IPS-NIHi7 (cell line): ENCODE data around the gene ABCA7.
A peak's percentile ranks its signal among the peaks of the same experiment; 100 is the strongest.
"Not testable (repeated sequence)": the region's sequence is repeated elsewhere in the genome, so short reads cannot be mapped to it uniquely, and the experiment has no call there.

ENCODE experiments used
- DNase-seq: peaks from one replicate; pipeline ENCODE4 v3.0.0; 2012; ENCODE audit warnings: mixed read lengths; ENCODE audit errors: extremely low spot score

ABCA7 gene

GRCh38 chr19:1105008-1105872 lies 65.3 kb downstream of the ABCA7 start:
- peak; percentile 57 for DNase-seq

GRCh38 chr19:1105873-1106840 lies 66.2 kb downstream of the ABCA7 start:
- DNase-seq = no peak

- no peak for DNase-seq
Measured at GRCh38 chr19:1106841-1107660, 67.1 kb downstream of the ABCA7 start.

GRCh38 chr19:1107661-1108261 lies 67.9 kb downstream of the ABCA7 start:
- DNase-seq = no peak

GRCh38 chr19:1108291-1109031 lies 68.6 kb downstream of the ABCA7 start:
- DNase-seq = no peak

- no peak for DNase-seq
Measured at GRCh38 chr19:1109032-1109551, 69.2 kb downstream of the ABCA7 start.

- DNase-seq = no peak
Measured at GRCh38 chr19:1109697-1110671, 70.1 kb downstream of the ABCA7 start.

- no peak for DNase-seq
Measured at GRCh38 chr19:1110809-1111640, 71.1 kb downstream of the ABCA7 start.

- DNase-seq = no peak
Measured at GRCh38 chr19:1111641-1112267, 71.8 kb downstream of the ABCA7 start.

GRCh38 chr19:1112268-1113029 lies 72.5 kb downstream of the ABCA7 start:
- peak; percentile 77 for DNase-seq

GRCh38 chr19:1113030-1113985 lies 73.4 kb downstream of the ABCA7 start:
- DNase-seq = peak; percentile 96

GRCh38 chr19:1113986-1114483 lies 74.1 kb downstream of the ABCA7 start:
- no peak for DNase-seq

- not testable (repeated sequence) for DNase-seq
Measured at GRCh38 chr19:1114728-1115127, 74.8 kb downstream of the ABCA7 start.
